ENCODE data around the gene PLAC8L1.

The PLAC8L1 gene

GRCh38 chr5:146040527-146040926, 64.8 kb downstream of the PLAC8L1 start:
- DNase-seq = no peak

DNA sequence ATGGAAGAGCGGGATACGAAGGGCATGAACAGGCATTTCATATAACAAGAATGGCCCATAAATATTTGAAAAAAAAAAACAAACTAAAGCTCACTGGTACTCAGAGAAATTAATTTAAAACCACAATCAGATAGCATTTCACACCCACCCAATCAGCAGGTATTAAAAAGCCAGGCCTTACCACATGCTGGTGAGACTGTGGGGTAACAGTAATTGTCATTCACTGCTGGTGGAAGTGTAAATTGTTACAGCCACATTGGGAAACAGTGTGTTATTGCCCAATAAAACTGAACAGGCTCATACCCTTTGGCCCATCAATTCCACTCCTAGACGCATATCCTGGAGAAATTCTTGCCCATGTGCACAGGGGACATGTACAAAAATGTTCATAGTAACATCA, 66.0 kb downstream of the PLAC8L1 start:
- DNase-seq = no peak

- no peak for DNase-seq
These were observed 70.8 kb downstream of the PLAC8L1 start for GRCh38 chr5:146034605-146035004.

Data from SHP77 treated with DMSO at 0.1 percent for 48 hours (cell line).